Skeletal muscle satellite cell (primary cell): Measurements from ENCODE around the gene YIF1B. TPM values are rescaled to one million over a fixed set of nuclear protein-coding genes. Genes with fewer than 3 reads are reported as not detected.

Source experiments
- small RNA-seq: library from RNA; depleted of rRNA; stranded (forward); fragments of <200 nt; gene quantifications from one replicate; pipeline ENCODE3, GENCODE V24; 2012

The YIF1B gene

Small RNA genes within 50 kb of the gene (small RNA-seq; reads per million reads assigned to genes)
- gene RF00019 = not detected
